Keratinocyte (primary cell): Measurements from ENCODE around the gene FBXL17. TPM values are rescaled to one million over a fixed set of nuclear protein-coding genes. Genes with fewer than 3 reads are reported as not detected.

Source experiments
- DNase-seq: peaks from one replicate; pipeline ENCODE4 v3.0.0-alpha.2; 2011; ENCODE audit warnings: low read depth, missing footprints, low spot score
- FAIRE-seq: peaks from 2 replicates; lab custom pipeline; 2011; peaks lifted over from hg19 to GRCh38; lab: Jason Lieb, UNC
- H2AFZ ChIP-seq: 2 replicates; pipeline ENCODE4 v1.6.0; 2012; ENCODE audit warnings: low read length, control low read depth, inconsistent platforms; ENCODE audit not compliant: control insufficient read depth
- H3K27ac ChIP-seq: 2 replicates; pipeline ENCODE4 v1.5.1; 2011; ENCODE audit warnings: low read length; ENCODE audit not compliant: control insufficient read depth, insufficient read depth
- H3K27me3 ChIP-seq: 3 replicates; pipeline ENCODE4 v1.6.0; 2011; ENCODE audit warnings: low read length; ENCODE audit not compliant: control insufficient read depth, insufficient read depth; ENCODE audit errors: extremely low read depth
- H3K36me3 ChIP-seq, 2 experiments: 2 replicates in 1 of 2; 3 replicates in 1 of 2; pipeline ENCODE4 v1.5.1; 2011; ENCODE audit warnings: low read length in 2 of 2, mild to moderate bottlenecking in 1 of 2; ENCODE audit not compliant: control insufficient read depth in 2 of 2, insufficient read depth in 2 of 2; ENCODE audit errors: extremely low read depth in 1 of 2
- H3K4me1 ChIP-seq: 3 replicates; pipeline ENCODE4 v1.5.1; 2011; ENCODE audit warnings: low read length; ENCODE audit not compliant: control insufficient read depth, insufficient read depth; ENCODE audit errors: extremely low read depth
- H3K4me2 ChIP-seq: 3 replicates; pipeline ENCODE4 v1.6.0; 2011; ENCODE audit warnings: low read depth, low read length; ENCODE audit not compliant: control insufficient read depth, insufficient read depth; ENCODE audit errors: extremely low read depth
- H3K4me3 ChIP-seq, 3 experiments: fragments of 200-600 bp in 1 of 3; sonication (generic) in 1 of 3; 2 replicates in 2 of 3; 3 replicates in 1 of 3; pipeline ENCODE4 v1.5.1; 2011 to 2016; ENCODE audit warnings: low read length in 3 of 3, mild to moderate bottlenecking in 3 of 3, control low read depth in 2 of 3, inconsistent platforms in 1 of 3, low read depth in 1 of 3, mixed read lengths in 1 of 3, mixed run types in 1 of 3, moderate library complexity in 1 of 3; ENCODE audit not compliant: control insufficient read depth in 2 of 3, insufficient read depth in 2 of 3; ENCODE audit errors: extremely low read depth in 1 of 3
- H3K79me2 ChIP-seq: 2 replicates; pipeline ENCODE4 v1.6.0; 2012; ENCODE audit warnings: low read length; ENCODE audit not compliant: control insufficient read depth, insufficient read depth
- H3K9ac ChIP-seq: 3 replicates; pipeline ENCODE4 v1.6.0; 2011; ENCODE audit warnings: low read length; ENCODE audit not compliant: control insufficient read depth, insufficient read depth; ENCODE audit errors: extremely low read depth
- H3K9me1 ChIP-seq: 3 replicates; pipeline ENCODE4 v1.6.0; 2011; ENCODE audit warnings: low read length; ENCODE audit not compliant: control insufficient read depth, insufficient read depth; ENCODE audit errors: extremely low read depth
- H3K9me3 ChIP-seq: 2 replicates; pipeline ENCODE4 v1.5.1; 2012; ENCODE audit warnings: low read depth, low read length; ENCODE audit not compliant: control insufficient read depth
- H4K20me1 ChIP-seq: 3 replicates; pipeline ENCODE4 v1.6.0; 2011; ENCODE audit warnings: low read length; ENCODE audit not compliant: control insufficient read depth, insufficient read depth; ENCODE audit errors: extremely low read depth
- CTCF ChIP-seq, 3 experiments: IDR thresholded peaks in 1 of 3; conservative IDR thresholded peaks in 1 of 3; optimal IDR thresholded peaks in 1 of 3; 2 replicates in 2 of 3; 3 replicates in 1 of 3; pipeline versions ENCODE3 to v1.5.1; 2011; ENCODE audit warnings: low read length in 3 of 3, mild to moderate bottlenecking in 3 of 3, moderate library complexity in 2 of 3, control low read depth in 1 of 3, inconsistent platforms in 1 of 3; ENCODE audit not compliant: insufficient read depth in 2 of 3; ENCODE audit errors: extremely low read depth in 1 of 3
- EZH2 ChIP-seq: IDR thresholded peaks from one replicate; pipeline ENCODE4 v1.6.1; 2012; ENCODE audit warnings: inconsistent platforms, mild to moderate bottlenecking, low read length, moderate library complexity
- dilution Hi-C: fragments of 300-500 bp; cut with MboI; formaldehyde crosslinking; loops from one replicate; pipeline ENCODE4 v1.7.0; 2020; ENCODE audit warnings: low sequenced_read_pairs; ENCODE audit not compliant: extremely low pct_ligation_motif_present
- polyA plus RNA-seq, 5 experiments: library from polyadenylated mRNA; depleted of rRNA in 3 of 5; stranded (reverse) in 3 of 5; stranded (forward) in 1 of 5; unstranded in 1 of 5; fragments of >200 nt; gene quantifications; 1 replicate in 1 of 5; 2 replicates in 3 of 5; 3 replicates in 1 of 5; pipeline versions ENCODE4 v1.2.1 to v1.2.3, GENCODE V29; 2011 to 2012; ENCODE audit warnings: missing spikeins in 2 of 5, low read depth in 1 of 5, low replicate concordance in 1 of 5

The FBXL17 gene
- polyA plus RNA-seq, 1 donor (not counting 4 experiments of a cell fraction or from before 2014, with no cell fraction given): 5.7 TPM

- Histone ChIP-seq H3K27me3 (no peaks in the 10 kb centered on the region), H3K4me1 (no peaks in the 10 kb centered on the region), H3K4me3 (no peak overlapping the region), H3K4me2 (no peak overlapping the region), H3K79me2 (no peaks in the 10 kb centered on the region), H3K9me1 (no peaks in the 10 kb centered on the region), H3K9ac (no peak overlapping the region), H4K20me1 (no peaks in the 10 kb centered on the region), H2AFZ (no peak overlapping the region), H3K27ac (no peak overlapping the region), H3K9me3 (no peaks in the 10 kb centered on the region), H3K36me3 (no peaks in the 10 kb centered on the region)
- no peak for DNase-seq
- TF ChIP-seq CTCF (optimal IDR thresholded peaks at IDR 0.05 in 1 of 3, IDR thresholded peaks at IDR 0.05 in 1 of 3, conservative IDR thresholded peaks at IDR 0.05 in 1 of 3; ENCODE audit: extremely low read depth in 1 of 3, insufficient read depth in 2 of 3, low read length in 3 of 3): no peak
- TF ChIP-seq EZH2: no peak
- dilution Hi-C loops: no loop called here
- no peak for FAIRE-seq
Measured at GRCh38 chr5:108251350-108251749, 130.5 kb downstream of the FBXL17 start.

- no peak for DNase-seq
- no peaks in the 10 kb centered on the region for H3K36me3 ChIP-seq
- H3K27ac ChIP-seq: no peak overlapping the region
- H3K9ac ChIP-seq: no peak overlapping the region
- no peak for TF ChIP-seq CTCF (optimal IDR thresholded peaks at IDR 0.05 in 1 of 3, IDR thresholded peaks at IDR 0.05 in 1 of 3, conservative IDR thresholded peaks at IDR 0.05 in 1 of 3; ENCODE audit: extremely low read depth in 1 of 3, insufficient read depth in 2 of 3, low read length in 3 of 3)
- TF ChIP-seq EZH2: no peak
- FAIRE-seq: no peak
- no peaks in the 10 kb centered on the region for H4K20me1 ChIP-seq
- H3K9me3 ChIP-seq: no peaks in the 10 kb centered on the region
- no peaks in the 10 kb centered on the region for H3K27me3 ChIP-seq
- H3K4me3 ChIP-seq: no peak overlapping the region
- no peak overlapping the region for H3K4me2 ChIP-seq
- H3K79me2 ChIP-seq: no peaks in the 10 kb centered on the region
- dilution Hi-C loops: no loop called here
- no peak overlapping the region for H2AFZ ChIP-seq
- no peaks in the 10 kb centered on the region for H3K9me1 ChIP-seq
- H3K4me1 ChIP-seq: no peaks in the 10 kb centered on the region
Measured at GRCh38 chr5:108249785-108250426, 132.0 kb downstream of the FBXL17 start.
